Measurements from ENCODE around the gene ZNF212. TPM values are rescaled to one million over a fixed set of nuclear protein-coding genes. Genes with fewer than 3 reads are reported as not detected.

ZNF212 gene
- polyA plus RNA-seq, 12 donors, result 7.4 to 11.3 (median 9.3) TPM; not detected in 1

DNA sequence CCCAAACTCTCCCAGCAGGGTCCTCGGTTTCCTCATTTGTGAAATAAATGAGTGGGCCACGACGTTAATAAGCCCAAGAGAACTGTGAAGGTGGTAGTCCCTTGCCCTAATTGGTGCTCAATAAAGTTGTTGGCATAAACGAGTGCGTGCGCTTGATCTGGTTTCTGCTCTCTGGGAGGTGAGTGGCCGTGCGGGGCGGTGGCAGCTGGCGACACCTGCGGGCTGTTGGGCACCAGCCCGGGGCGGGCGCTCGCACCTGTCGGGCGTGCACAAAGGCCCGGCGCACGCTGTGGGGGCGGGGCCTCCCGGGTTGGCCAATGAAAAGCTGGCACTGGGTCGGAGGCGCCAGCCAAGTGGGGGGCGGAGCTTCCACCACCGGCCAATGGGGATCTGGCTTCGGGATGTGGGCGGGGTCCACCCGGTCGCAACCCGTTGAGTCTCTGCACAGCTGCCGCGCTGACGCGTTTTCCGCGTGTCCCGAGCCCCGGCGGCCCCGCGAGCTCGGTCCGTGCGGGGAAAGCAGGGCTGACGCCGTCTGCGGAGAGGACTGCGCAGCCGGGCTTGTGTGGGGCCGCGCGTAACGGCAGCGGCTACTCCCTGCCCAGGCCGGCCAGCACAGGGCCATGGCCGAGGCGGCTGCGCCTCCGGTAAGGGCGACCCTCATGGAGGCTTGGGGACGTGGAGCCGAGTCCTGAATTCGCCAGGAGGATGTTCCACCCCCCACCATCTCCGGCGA is 45.6 kb downstream of the ZNF212 start:
- DNase-seq, result peak; percentile 88

DNA sequence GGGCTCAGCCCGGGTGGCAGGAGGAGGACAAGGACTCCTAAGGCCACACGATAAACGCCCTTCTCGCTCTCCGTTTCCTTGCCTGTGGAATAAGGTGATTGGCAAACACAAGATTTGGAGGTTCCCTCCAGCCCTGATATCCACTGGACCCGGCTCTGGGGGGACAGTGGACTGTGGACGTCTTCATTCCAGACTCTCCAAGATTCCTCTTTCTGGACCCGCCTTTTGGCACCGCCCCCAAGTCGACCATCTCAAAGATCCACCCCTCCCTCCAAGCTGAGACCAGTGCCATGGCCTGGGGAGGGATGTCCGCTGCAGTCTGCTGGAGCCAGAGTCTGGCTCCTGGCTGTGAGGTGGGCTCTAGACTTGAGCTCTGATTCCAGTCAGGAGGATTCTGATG is 46.2 kb downstream of the ZNF212 start:
- peak; percentile 31 for DNase-seq

DNA sequence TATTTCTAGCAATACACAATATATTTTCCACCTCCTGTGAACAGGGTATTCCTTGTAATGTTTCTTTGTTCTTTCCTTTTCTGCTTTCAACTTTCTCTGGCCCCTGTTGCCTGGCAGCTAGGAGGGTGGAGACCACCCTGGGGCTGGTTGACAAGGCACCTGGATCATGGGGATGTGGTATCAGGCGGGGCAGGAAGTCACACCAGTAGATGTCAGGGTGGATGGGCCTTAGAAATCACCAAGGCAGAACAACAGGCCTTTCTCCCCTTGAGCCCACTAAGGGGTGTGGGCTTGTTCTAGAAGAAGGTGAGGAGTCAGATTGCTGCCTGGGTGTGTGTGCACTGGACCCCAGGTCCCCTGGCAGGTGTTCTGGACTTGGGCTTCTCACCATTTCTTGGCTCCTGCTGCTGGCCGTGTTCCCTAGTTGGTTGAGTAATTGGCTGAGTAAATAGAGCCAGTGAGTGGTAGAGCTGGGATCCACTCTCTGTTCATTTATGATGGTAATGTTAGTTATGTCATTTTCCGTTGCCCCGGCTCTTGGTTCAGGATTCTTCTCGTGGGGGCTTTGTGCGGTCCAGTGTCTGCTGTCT is 47.5 kb downstream of the ZNF212 start:
- DNase-seq, result no peak

DNA sequence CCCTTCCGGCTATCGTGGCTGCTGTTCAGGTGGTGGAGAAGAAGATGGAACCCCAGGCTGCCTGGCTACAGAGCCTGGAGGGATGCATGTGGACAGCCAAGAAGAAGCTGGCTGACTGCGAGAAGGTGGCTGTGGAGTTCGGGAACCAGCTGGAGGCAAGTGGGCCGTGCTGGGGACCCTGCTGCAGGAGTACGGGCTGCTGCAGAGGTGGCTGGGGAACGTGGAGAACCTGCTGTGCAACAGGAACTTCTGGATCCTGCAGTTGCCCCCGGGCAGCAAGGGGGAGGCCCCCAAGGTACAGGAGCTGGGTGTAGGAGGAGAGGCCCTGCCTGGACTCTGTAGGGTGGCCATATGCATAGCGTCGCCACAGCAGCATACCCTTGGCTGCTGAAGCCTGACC is 48.2 kb downstream of the ZNF212 start:
- DNase-seq, result no peak

DNA sequence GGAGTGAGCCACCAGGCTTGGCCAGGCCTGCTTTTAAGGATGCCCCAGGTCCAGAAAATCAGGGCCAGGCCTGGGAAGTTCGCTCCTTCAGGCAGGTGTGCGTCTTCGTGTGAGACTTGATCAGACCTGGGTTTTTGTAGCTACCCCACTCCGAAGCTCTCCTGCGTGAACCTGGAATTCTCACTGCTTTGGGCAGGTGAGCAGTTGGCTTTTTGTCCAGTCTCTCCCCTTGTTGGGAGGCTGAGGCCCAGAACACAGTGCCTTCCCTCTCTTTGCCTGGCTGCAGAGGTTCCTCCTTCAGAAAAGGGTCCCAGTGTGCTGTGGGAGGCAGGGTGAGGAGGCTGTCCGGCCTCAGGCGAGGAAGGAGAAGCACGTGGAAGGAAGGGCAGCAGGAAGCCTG is 49.8 kb downstream of the ZNF212 start:
- DNase-seq, result no peak

DNA sequence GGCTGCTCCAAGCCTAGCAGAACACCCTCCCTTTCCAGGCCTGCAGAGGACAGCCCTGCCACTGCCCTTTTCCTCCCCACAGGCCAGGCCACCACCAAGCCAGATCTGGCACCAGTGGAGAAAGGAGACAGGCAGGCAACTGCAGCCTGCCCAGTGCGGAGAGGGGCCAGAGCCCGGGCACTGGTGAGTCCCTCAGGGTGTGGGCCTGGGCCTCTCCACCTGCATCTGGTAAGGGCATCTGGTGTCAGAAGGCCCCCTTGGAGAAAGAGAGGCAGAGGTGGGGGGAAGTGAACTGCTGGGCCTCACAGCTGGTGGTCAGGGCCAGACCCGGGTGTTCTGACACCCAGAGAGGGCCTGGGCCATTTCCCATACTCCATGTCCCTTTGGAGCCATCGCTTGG is 50.4 kb downstream of the ZNF212 start:
- no peak for DNase-seq

DNA sequence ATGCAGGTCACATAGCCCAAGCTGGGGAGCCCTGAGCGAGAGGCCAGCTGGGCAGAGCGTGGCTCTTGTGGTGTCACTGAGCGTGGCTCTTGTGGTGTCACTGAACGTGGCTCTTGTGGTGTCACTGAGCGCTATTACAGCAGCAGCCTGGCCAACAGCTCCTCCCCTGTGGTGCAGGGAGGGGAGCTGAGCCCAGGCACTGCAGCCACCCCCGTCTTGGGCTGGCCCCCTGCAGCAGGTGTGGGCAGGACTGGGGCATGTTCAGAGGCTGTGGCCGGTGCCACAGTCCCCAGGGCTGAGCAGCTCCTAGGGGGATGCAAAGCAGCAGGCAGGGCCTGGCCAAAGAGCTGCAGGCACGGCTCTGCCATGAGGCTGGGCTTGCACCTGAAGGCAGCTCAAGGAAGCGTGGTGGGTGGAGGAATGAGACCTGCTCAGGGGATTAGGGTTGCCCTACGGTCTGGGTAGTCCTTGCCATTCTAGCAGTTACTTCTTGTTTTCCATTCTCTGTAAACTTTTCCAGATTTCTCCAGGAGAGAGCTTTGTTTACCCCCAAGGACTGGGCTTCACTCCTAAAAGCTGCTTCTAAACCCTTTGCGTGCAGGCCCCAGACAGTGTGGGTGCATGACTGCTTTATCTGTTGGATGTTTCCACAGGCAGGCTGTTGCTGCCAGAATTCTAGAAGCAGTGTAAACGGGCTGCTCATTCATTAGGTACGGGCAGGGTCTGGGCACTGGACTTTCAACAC is 51.8 kb downstream of the ZNF212 start:
- DNase-seq, result no peak

DNA sequence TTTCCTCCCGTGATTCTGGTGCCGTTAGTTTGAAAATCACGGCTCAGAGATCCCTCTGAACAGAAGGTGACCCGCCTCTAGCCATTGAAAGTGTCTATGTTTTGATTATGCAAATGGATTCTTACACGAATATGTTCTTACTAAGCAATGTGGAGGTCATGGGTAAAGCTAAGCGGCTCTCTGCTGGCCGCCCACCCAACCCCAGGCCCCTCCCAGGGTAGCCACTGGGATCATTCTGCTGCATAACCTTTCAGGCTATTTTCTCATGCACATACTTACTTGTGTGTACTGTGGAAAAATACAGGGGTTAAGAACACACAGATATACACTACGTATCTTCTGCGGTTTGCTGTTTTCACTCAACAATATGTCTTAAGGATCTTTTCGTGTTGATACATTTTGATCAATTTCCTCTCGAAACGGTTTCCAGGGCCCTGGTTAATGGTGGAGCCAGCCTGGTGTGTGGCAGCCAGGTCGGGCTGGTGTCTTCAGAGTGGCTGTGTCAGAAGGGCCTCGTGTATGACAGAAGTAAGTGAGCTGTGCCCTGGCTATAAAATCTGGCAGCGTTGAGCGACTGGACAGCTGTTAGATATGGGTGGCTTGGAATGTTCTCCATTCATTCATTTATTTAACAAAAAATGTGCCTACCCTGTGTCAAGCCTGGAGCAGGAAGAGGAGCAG is 52.5 kb downstream of the ZNF212 start:
- no peak for DNase-seq

DNA sequence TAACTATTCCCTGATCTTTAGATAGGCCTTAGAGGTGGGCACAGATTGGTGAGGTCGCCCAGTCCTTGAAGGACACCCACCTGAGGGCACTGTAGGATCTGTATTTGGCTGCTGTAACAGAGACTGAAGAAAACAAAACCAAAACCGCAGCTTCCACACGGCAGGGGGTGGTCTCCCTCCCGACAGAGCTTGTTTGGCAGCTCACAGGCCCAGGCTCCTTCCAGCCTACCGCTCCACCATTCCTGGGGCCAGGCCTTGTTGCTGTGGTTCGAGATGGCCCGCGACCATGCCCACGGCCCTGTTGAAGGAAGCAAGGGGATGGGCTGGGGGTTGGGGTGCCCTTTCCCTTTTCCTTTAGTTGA is 53.0 kb downstream of the ZNF212 start:
- no peak for DNase-seq

DNA sequence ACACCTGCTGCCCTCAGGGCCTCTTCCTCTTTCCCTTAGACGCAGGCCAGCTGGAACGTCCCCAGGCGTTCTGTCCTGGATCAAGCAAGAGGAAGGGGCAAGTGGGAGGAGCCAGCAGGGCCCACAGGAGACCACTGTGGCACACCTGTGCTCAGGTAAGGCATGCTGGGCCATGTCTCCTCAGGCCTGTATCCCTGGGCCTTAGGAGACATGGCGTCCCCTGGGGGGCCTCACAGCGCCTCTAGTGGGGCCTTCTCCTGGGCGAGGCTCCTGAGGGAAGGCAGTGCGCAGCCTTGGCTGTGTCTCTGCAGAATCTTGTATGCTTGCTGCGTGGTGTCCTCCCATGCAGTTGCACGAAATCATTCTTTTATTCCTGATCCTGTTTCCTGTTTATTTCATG is 53.9 kb downstream of the ZNF212 start:
- no peak for DNase-seq

DNA sequence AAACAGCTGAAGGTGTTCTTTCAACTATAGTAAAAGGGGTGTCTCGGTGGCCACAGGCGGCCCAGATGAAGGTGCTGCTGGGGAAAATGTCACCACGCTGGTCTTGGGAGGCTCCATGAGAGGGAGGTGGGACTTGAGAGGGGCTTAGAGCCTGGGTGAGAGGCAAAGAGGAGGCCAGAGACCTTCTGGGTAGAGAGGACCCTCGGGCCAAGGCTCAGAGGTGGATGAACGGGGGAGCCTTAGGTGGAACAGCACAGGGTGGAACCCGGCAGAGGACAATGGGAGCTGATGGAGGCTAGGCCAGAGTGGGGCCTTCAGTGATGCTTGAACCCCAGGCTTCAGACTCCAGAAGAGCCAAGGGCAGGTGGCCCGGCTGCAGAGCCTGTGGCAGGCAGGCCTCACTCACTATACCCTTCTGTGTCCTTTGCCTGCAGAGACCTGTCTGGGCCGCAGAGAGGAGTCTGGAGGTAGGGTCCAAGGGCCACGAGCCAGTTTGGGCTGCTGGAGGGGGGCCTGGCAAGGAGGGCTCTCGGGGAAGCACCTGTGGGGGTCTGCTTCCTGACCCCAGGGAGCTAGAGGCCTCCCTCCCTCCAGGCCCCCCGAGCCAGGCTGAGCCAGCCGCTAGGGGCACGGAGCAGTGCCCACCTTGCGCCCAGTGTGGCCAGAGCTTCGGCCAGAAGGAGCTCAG is 54.6 kb downstream of the ZNF212 start:
- DNase-seq, result no peak

DNA sequence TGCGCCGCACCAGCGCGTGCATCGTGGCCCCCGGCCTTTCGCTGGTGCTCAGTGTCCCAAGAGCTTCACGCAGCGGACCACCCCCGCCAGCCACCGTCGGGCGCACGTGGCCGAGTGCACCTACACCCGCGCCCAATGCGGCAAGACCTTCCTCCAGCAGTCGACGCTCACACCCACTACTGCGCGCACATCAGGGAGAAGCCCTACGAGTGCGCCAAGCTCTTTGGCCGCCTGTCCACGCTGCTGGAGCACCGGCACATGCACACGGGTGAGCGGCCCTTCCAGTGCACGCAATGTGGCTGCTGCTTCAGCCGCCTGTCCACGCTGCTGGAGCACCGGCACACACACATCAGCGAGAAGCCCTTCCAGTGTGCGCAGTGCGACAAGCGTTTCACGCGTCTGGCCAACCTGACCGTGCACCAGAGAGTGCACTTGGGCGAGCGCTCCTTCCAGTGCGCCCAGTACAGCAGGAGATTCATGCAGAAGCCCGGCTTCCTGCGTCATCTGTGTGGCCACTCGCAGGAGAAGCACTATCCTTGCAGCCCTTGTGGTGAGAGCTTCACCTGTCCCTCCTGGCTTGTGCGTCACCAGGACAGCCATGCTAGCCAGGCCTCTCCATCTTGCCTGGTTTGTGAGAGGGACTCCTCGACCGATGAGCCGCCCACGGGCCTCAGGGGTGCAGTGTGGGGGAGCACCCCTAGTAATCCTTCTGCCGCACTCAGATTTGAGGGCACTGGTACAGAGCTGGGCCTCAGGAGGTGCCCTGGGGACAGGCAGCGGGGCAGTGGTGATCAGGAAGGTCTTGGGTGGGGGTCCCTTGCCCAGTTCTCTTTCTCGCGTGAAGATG is 55.4 kb downstream of the ZNF212 start:
- DNase-seq, result no peak

DNA sequence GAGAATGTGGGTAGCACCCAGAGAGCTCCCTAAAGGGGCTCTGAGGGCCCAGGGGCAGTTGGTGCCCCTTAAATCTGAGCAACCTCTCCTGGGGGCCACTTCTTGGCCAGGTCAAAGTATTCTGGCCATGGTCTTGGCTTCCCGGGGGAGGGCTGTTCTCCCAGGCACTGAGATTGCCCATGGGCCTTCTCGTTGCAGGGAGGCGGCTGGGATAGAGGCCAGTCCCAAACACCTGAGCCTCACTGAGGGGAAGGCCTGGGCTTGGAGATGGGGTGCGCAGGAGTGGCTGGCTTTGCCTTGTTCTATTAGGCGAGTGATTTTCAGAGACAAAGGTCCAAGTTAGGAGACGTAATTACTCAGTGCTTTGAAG is 56.0 kb downstream of the ZNF212 start:
- DNase-seq, result no peak

DNA sequence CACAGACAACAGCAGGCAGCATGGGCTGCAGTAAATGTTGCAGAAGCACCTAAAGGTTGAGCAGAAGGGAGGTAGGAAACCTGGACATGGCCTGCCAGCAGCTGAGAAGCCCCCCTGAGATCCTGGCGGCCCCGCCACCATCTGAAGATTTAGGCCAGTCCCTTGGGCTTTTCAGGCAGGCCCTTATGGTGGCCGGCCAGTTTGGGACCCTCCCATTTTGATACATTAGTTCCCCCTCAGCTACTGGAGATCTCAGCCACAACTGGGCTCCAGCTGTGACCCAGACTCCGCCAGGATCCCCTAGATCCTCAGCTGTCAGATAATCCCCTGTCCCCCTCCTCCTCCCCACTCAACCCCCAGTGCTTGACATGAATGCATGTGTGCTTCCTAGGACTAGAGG is 56.9 kb downstream of the ZNF212 start:
- DNase-seq, result no peak

DNA sequence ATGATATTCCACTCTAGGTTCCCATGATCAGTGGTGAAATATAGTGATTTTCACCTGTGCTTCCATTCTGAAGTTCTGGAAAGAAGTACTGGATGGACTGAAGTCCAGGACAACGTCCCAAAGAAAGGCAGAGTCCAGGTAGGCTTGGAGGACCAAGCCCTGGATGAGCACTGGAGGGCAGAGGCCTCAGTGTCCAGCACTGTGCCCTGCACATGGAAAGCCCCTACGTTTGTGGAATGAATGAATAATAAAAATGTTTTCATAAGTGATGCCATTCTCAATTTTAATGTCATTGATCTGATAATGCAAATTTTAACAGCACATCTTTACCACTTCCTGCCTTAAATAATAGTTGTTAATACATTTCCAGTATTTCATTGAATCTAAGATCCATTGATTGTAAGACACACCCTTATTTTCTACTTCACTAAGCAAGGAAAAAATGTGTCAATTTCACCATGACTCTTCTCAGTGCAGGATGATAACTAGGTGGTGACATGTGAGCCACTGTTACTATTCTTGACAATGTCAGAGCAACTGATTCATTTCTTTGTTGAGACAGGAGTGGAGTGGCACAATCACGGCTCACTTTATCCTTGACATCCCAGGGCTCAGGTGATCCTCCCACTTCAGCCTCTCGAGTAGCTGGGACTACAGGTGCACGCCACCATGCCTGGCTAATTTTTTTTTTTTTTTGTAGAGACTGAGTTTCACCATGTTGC is 57.7 kb downstream of the ZNF212 start:
- DNase-seq, result no peak

DNA sequence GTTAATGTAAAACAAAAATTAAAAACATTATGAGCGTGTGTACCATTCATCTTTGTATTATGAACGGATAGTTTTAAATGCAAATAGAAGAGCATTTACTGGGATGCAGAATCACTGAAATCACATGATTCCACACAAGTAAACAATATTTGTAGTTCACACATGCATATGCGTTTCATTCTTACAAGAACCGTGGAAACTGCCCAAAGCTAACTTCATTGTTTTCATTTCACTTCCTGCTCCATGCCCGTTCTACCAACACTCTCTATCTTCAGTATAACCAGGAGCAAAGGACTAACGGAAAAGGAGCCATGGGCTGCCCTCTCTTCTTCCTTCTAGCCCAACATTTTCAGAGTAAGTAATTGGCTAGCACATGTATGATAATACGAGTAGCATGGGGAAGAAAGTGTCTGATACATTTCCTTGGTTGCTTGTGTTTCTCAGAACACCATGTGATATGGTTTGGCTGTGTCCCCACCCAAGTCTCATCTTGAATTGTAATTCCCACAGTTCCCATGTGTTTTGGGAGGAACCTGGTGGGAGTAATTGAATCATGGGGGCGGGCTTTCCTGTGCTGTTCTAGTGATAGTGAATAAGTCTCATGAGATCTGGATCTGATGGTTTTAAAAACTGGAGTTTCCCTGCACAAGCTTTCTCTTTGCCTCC is 61.3 kb downstream of the ZNF212 start:
- DNase-seq, result no peak

DNA sequence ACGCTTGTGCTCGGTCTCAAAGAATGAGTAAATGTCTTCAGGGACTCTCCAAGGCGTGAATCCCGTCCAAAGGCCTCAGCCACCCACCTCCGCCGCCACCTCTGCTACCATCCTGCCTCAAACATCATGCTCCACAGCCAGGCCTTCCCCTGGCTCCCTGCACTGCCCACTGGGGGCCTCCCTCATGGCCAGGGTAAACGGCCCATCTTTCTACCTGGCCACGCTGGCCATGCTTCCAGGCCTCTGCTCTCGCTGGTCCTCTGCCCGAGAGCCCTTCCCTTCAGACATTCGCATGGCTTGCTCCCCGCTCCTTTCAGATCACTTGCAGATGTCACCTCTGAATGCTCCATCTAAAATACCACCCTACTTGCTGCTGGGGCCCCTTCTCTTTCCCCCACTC is 62.8 kb downstream of the ZNF212 start:
- DNase-seq, result no peak

DNA sequence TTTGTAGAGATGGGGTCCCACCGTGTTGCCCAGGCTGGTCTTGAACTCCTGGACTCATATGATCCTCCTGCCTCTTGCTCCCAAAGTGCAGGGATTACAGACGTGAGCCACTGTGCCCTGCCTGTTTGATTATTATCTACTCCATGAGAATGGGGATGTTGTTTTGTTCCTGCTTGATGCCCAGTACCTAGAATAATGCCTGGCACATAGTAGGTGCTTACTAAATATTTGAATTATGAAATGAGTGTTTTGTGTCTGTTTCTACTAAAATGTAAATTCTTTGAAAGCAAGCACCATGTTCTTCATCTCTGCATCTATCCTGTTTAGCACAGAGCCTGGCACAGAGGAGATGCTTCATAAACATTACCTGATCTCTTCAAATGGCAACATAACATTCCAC is 63.4 kb downstream of the ZNF212 start:
- no peak for DNase-seq

DNA sequence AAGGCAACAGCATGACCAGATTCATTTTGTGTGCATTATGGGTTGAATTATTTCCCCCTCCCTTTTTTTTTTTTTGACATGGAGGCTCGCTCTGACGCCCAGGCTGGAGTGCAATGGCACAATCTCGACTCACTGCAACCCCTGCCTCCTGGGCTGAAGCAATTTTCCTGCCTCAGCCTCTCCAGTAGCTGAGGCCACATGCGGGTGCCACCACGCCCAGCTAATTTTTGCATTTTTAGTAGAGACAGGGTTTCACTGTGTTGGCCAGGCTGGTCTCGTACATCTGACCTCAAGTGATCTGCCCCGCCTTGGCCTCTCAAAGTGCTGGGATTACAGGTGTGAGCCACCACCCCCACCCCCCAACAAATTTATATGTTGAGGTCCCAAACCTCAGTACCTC is 64.6 kb downstream of the ZNF212 start:
- DNase-seq, result no peak

Measured in muscle of arm (tissue), 12 donors.